ENCODE measurements around the gene PTPRK. TPM values are rescaled to one million over a fixed set of nuclear protein-coding genes. Genes with fewer than 3 reads are reported as not detected.

PTPRK gene
- total and polyA plus RNA-seq, 5 donors from 2014 or later: 0.16 to 1.0 (median 0.45) TPM; not detected in 1

- no peak for ATAC-seq (ENCODE audit: low read depth in 2 of 2)
- H3K27ac ChIP-seq (ENCODE audit: insufficient read depth, low read length, poor library complexity, severe bottlenecking): no peak overlapping the region
- peaks cover 0 to 4% (median 0%) of the 10 kb centered on the region in 4 donors for H3K4me1 Mint-ChIP-seq
- H3K27me3 ChIP-seq (ENCODE audit: control insufficient read depth, insufficient read depth, low read length): no peaks in the 10 kb centered on the region
- H3K9me3 Mint-ChIP-seq: no peaks in the 10 kb centered on the region
- peak overlapping the region in 1 of 3 donors; percentile 45 for H3K27ac Mint-ChIP-seq
- H3K27me3 Mint-ChIP-seq: peaks cover 9% of the 10 kb centered on the region
- no peaks in the 10 kb centered on the region for H3K36me3 ChIP-seq (ENCODE audit: control insufficient read depth, insufficient read depth, low read length)
- H3K4me3 Mint-ChIP-seq: no peak overlapping the region
- H3K4me1 ChIP-seq (ENCODE audit: control insufficient read depth, insufficient read depth, low read length, poor library complexity, severe bottlenecking): no peaks in the 10 kb centered on the region
- no peaks in the 10 kb centered on the region for H3K9me3 ChIP-seq (ENCODE audit: control insufficient read depth in 2 of 2, low read length in 2 of 2)
- no peaks in the 10 kb centered on the region for H3K36me3 Mint-ChIP-seq
- peak in 1 of 3 donors; percentile 19 for DNase-seq
- no peak overlapping the region for H3K4me3 ChIP-seq (ENCODE audit: low read depth, low read length)
Observed at GRCh38 chr6:128071212-128071611, 449.2 kb downstream of the PTPRK start.

- H3K9me3 Mint-ChIP-seq: no peaks in the 10 kb centered on the region
Observed at GRCh38 chr6:128070406-128070805, 450.0 kb downstream of the PTPRK start.

GRCh38 chr6:128069188-128069587 is 451.2 kb downstream of the PTPRK start:
- Histone ChIP-seq H3K4me3 (ENCODE audit: low read depth, low read length) (no peak overlapping the region), H3K9me3 (ENCODE audit: control insufficient read depth in 2 of 2, low read length in 2 of 2) (no peaks in the 10 kb centered on the region), H3K27me3 (ENCODE audit: control insufficient read depth, insufficient read depth, low read length) (no peaks in the 10 kb centered on the region), H3K27ac (ENCODE audit: insufficient read depth, low read length, poor library complexity, severe bottlenecking) (no peak overlapping the region), H3K4me1 (ENCODE audit: control insufficient read depth, insufficient read depth, low read length, poor library complexity, severe bottlenecking) (no peaks in the 10 kb centered on the region), H3K36me3 (ENCODE audit: control insufficient read depth, insufficient read depth, low read length) (no peaks in the 10 kb centered on the region)
- Mint-ChIP-seq H3K27me3 (peaks cover 5% of the 10 kb centered on the region), H3K4me3 (no peak overlapping the region), H3K9me3 (no peaks in the 10 kb centered on the region), H3K27ac (no peak overlapping the region), H3K4me1 (peaks cover 0 to 4% (median 1%) of the 10 kb centered on the region in 4 donors), H3K36me3 (no peaks in the 10 kb centered on the region)
- no peak for ATAC-seq (ENCODE audit: low read depth in 2 of 2)
- no peak for DNase-seq

More at GRCh38 chr6:128070406-128070805, 450.0 kb downstream of the PTPRK start:
- Mint-ChIP-seq H3K4me3 (no peak overlapping the region), H3K27me3 (peaks cover 9% of the 10 kb centered on the region), H3K27ac (no peak overlapping the region), H3K36me3 (no peaks in the 10 kb centered on the region), H3K4me1 (peaks cover 0 to 4% (median 0%) of the 10 kb centered on the region in 4 donors)
- Histone ChIP-seq H3K27me3 (ENCODE audit: control insufficient read depth, insufficient read depth, low read length) (no peaks in the 10 kb centered on the region), H3K36me3 (ENCODE audit: control insufficient read depth, insufficient read depth, low read length) (no peaks in the 10 kb centered on the region), H3K4me1 (ENCODE audit: control insufficient read depth, insufficient read depth, low read length, poor library complexity, severe bottlenecking) (no peaks in the 10 kb centered on the region), H3K27ac (ENCODE audit: insufficient read depth, low read length, poor library complexity, severe bottlenecking) (no peak overlapping the region), H3K9me3 (ENCODE audit: control insufficient read depth in 2 of 2, low read length in 2 of 2) (no peaks in the 10 kb centered on the region), H3K4me3 (ENCODE audit: low read depth, low read length) (no peak overlapping the region)
- ATAC-seq (ENCODE audit: low read depth in 2 of 2) (no peak), DNase-seq (no peak)

- no peak overlapping the region for H3K27ac ChIP-seq (ENCODE audit: insufficient read depth, low read length, poor library complexity, severe bottlenecking)
- no peaks in the 10 kb centered on the region for H3K36me3 ChIP-seq (ENCODE audit: control insufficient read depth, insufficient read depth, low read length)
- no peak for DNase-seq
- H3K4me3 ChIP-seq (ENCODE audit: low read depth, low read length): no peak overlapping the region
- Mint-ChIP-seq H3K27ac (no peak overlapping the region), H3K27me3 (peaks cover 5% of the 10 kb centered on the region), H3K4me3 (no peak overlapping the region), H3K4me1 (peaks cover 0 to 4% (median 1%) of the 10 kb centered on the region in 4 donors), H3K36me3 (no peaks in the 10 kb centered on the region), H3K9me3 (no peaks in the 10 kb centered on the region)
- no peaks in the 10 kb centered on the region for H3K27me3 ChIP-seq (ENCODE audit: control insufficient read depth, insufficient read depth, low read length)
- ATAC-seq (ENCODE audit: low read depth in 2 of 2): no peak
- H3K4me1 ChIP-seq (ENCODE audit: control insufficient read depth, insufficient read depth, low read length, poor library complexity, severe bottlenecking): no peaks in the 10 kb centered on the region
- H3K9me3 ChIP-seq (ENCODE audit: control insufficient read depth in 2 of 2, low read length in 2 of 2): no peaks in the 10 kb centered on the region
Observed at GRCh38 chr6:128068119-128068479, 452.3 kb downstream of the PTPRK start.

- Mint-ChIP-seq H3K9me3 (no peaks in the 10 kb centered on the region), H3K27ac (no peak overlapping the region), H3K27me3 (peaks cover 5% of the 10 kb centered on the region), H3K4me3 (no peak overlapping the region), H3K4me1 (peaks cover 0 to 4% (median 1%) of the 10 kb centered on the region in 4 donors), H3K36me3 (no peaks in the 10 kb centered on the region)
- no peaks in the 10 kb centered on the region for H3K36me3 ChIP-seq (ENCODE audit: control insufficient read depth, insufficient read depth, low read length)
- no peak for ATAC-seq (ENCODE audit: low read depth in 2 of 2)
- H3K27me3 ChIP-seq (ENCODE audit: control insufficient read depth, insufficient read depth, low read length): no peaks in the 10 kb centered on the region
- no peaks in the 10 kb centered on the region for H3K9me3 ChIP-seq (ENCODE audit: control insufficient read depth in 2 of 2, low read length in 2 of 2)
- H3K4me3 ChIP-seq (ENCODE audit: low read depth, low read length): no peak overlapping the region
- DNase-seq: no peak
- H3K4me1 ChIP-seq (ENCODE audit: control insufficient read depth, insufficient read depth, low read length, poor library complexity, severe bottlenecking): no peaks in the 10 kb centered on the region
- H3K27ac ChIP-seq (ENCODE audit: insufficient read depth, low read length, poor library complexity, severe bottlenecking): no peak overlapping the region
Observed at GRCh38 chr6:128067446-128068118, 452.8 kb downstream of the PTPRK start.

- Mint-ChIP-seq H3K27ac (no peak overlapping the region), H3K36me3 (no peaks in the 10 kb centered on the region), H3K4me1 (peaks cover 0 to 2% (median 0%) of the 10 kb centered on the region in 4 donors), H3K9me3 (no peaks in the 10 kb centered on the region), H3K4me3 (no peak overlapping the region), H3K27me3 (peaks cover 5% of the 10 kb centered on the region)
- Histone ChIP-seq H3K4me1 (ENCODE audit: control insufficient read depth, insufficient read depth, low read length, poor library complexity, severe bottlenecking) (no peaks in the 10 kb centered on the region), H3K36me3 (ENCODE audit: control insufficient read depth, insufficient read depth, low read length) (no peaks in the 10 kb centered on the region), H3K27ac (ENCODE audit: insufficient read depth, low read length, poor library complexity, severe bottlenecking) (no peak overlapping the region), H3K9me3 (ENCODE audit: control insufficient read depth in 2 of 2, low read length in 2 of 2) (no peaks in the 10 kb centered on the region), H3K27me3 (ENCODE audit: control insufficient read depth, insufficient read depth, low read length) (no peaks in the 10 kb centered on the region), H3K4me3 (ENCODE audit: low read depth, low read length) (no peak overlapping the region)
- ATAC-seq (ENCODE audit: low read depth in 2 of 2) (no peak), DNase-seq (no peak)
Observed at GRCh38 chr6:128065072-128065471, 455.3 kb downstream of the PTPRK start.

GRCh38 chr6:128064540-128064895 is 455.9 kb downstream of the PTPRK start:
- Mint-ChIP-seq H3K36me3 (no peaks in the 10 kb centered on the region), H3K27me3 (peaks cover 2% of the 10 kb centered on the region), H3K4me1 (peaks cover 0 to 2% (median 0%) of the 10 kb centered on the region in 4 donors), H3K9me3 (no peaks in the 10 kb centered on the region), H3K4me3 (no peak overlapping the region), H3K27ac (no peak overlapping the region)
- Histone ChIP-seq H3K4me3 (ENCODE audit: low read depth, low read length) (no peak overlapping the region), H3K27me3 (ENCODE audit: control insufficient read depth, insufficient read depth, low read length) (no peaks in the 10 kb centered on the region), H3K27ac (ENCODE audit: insufficient read depth, low read length, poor library complexity, severe bottlenecking) (no peak overlapping the region), H3K36me3 (ENCODE audit: control insufficient read depth, insufficient read depth, low read length) (no peaks in the 10 kb centered on the region), H3K4me1 (ENCODE audit: control insufficient read depth, insufficient read depth, low read length, poor library complexity, severe bottlenecking) (no peaks in the 10 kb centered on the region), H3K9me3 (ENCODE audit: control insufficient read depth in 2 of 2, low read length in 2 of 2) (no peaks in the 10 kb centered on the region)
- DNase-seq: no peak
- no peak for ATAC-seq (ENCODE audit: low read depth in 2 of 2)

GRCh38 chr6:128063850-128064539 is 456.4 kb downstream of the PTPRK start:
- H3K27me3 Mint-ChIP-seq: no peaks in the 10 kb centered on the region
- H3K27ac ChIP-seq (ENCODE audit: insufficient read depth, low read length, poor library complexity, severe bottlenecking): no peak overlapping the region
- DNase-seq: no peak
- H3K4me3 Mint-ChIP-seq: no peak overlapping the region
- H3K36me3 ChIP-seq (ENCODE audit: control insufficient read depth, insufficient read depth, low read length): no peaks in the 10 kb centered on the region
- no peaks in the 10 kb centered on the region for H3K27me3 ChIP-seq (ENCODE audit: control insufficient read depth, insufficient read depth, low read length)
- H3K4me1 ChIP-seq (ENCODE audit: control insufficient read depth, insufficient read depth, low read length, poor library complexity, severe bottlenecking): no peaks in the 10 kb centered on the region
- H3K27ac Mint-ChIP-seq: no peak overlapping the region
- H3K9me3 Mint-ChIP-seq: no peaks in the 10 kb centered on the region
- no peaks in the 10 kb centered on the region for H3K36me3 Mint-ChIP-seq
- no peak overlapping the region for H3K4me3 ChIP-seq (ENCODE audit: low read depth, low read length)
- peaks cover 0 to 2% (median 0%) of the 10 kb centered on the region in 4 donors for H3K4me1 Mint-ChIP-seq
- ATAC-seq (ENCODE audit: low read depth in 2 of 2): no peak
- H3K9me3 ChIP-seq (ENCODE audit: control insufficient read depth in 2 of 2, low read length in 2 of 2): no peaks in the 10 kb centered on the region
